ENCODE results near the gene NXNL1. TPM values are rescaled to one million over a fixed set of nuclear protein-coding genes. Genes with fewer than 3 reads are reported as not detected.

Gene NXNL1
- total and polyA plus RNA-seq, 2 of the 8 experiments (the other 6 are each of a cell fraction or from before 2014, with no cell fraction given): not detected

DNA sequence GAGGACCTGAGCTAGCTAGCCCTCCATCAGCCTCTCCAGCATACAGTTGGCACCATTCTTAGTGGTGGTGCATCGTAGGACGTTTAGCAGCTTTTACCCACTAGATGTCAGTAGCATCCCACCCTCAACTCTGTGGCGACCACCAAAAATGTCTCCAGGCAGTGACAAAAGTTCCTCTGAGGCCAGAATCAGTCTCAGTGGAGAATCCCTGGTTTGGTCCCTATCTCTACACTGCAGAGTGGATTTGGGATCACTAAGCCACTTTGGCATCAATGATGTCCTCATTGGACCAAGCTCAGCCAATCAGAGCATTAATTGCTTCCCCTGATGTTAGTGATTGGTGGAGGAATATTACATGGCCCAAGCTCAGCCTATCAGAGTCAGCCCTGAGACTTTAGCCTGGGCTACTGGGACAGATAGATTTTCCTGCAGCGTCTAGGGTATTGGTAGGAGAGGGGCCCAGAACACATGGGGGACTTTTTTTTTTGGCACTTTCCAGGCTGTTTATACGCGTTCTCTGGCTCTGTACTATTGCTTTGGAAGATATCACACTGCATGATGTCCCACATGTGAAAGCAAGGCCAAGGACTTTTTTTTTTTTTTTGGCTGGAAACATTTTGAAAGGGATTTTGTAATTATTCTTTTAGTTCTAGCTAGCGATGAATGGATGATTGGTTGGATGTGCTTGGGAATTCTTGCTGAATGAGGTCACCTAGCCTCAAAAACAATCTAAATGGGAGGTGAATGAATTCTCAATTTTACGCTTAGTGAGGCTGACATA, 19.3 kb downstream of the NXNL1 start:
- peaks cover 11% of the 10 kb centered on the region; the same call in 1 of the 2 replicates for H3K23me2 ChIP-seq (ENCODE audit: low read depth, low read length)
- no peak overlapping the region for H3K9ac ChIP-seq (replicated peaks in 1 of 4; ENCODE audit: extremely low read depth in 1 of 4, low read depth in 3 of 4, low read length in 3 of 4)
- H4K8ac ChIP-seq (ENCODE audit: extremely low read depth, insufficient read depth, low read length): no peak overlapping the region
- H3K9me3 ChIP-seq (ENCODE audit: insufficient read depth in 2 of 2, low read depth in 1 of 2, low read length in 1 of 2): peaks cover 0 to 4% of the 10 kb centered on the region in 2 experiments; a peak in 2 of 4 replicates
- H2BK120ac ChIP-seq (replicated peaks; ENCODE audit: low read depth, low read length): no peak overlapping the region
- ChIA-PET CTCF (ENCODE audit: partially characterized antibody) (interaction anchor here (0.7 to 5.3 kb wide), 21 partner anchors 8 to 263 kb away, joined by 3 to 40 read pairs (median 7); partner anchors contain the start of genes CCDC194 and TMEM221), POLR2A (ENCODE audit: partially characterized antibody) (interaction anchor here (0.6 to 0.9 kb wide), 2 partner anchors 31 to 47 kb away, joined by 3 to 6 read pairs; partner anchors contain the start of gene CCDC194)
- no peak overlapping the region for H3K56ac ChIP-seq (replicated peaks; ENCODE audit: insufficient read length, low read depth, low read length)
- H2BK5ac ChIP-seq (ENCODE audit: low read depth, low read length): no peak overlapping the region
- no peaks in the 10 kb centered on the region for H3K79me1 ChIP-seq (ENCODE audit: low read depth, low read length)
- no peak overlapping the region for H3K4me3 ChIP-seq (ENCODE audit: extremely low read depth in 1 of 4, insufficient read depth in 2 of 4, low read depth in 3 of 4, low read length in 4 of 4)
- no peak overlapping the region for H3K4ac ChIP-seq (replicated peaks; ENCODE audit: insufficient read length, low read depth, low read length)
- peak; percentile 45 for FAIRE-seq
- no peak overlapping the region for H3K23ac ChIP-seq (ENCODE audit: insufficient read length)
- no peak overlapping the region for H2AK5ac ChIP-seq (ENCODE audit: low read depth, low read length)
- H2BK15ac ChIP-seq (ENCODE audit: low read length): no peak overlapping the region
- WGBS, 2 experiments (ENCODE audit: extremely low coverage in 1 of 2, insufficient coverage in 1 of 2, insufficient read length in 1 of 2, insufficient replicate concordance in 2 of 2, low coverage in 1 of 2, low lambda C conversion rate in 2 of 2, missing lambda C conversion rate in 1 of 2): 68% methylated on average over 8 of the region's 8 CpGs; no CpG with 5 or more reads in 1 of the 2 experiments
- no peak overlapping the region for H3K27ac ChIP-seq (ENCODE audit: low read depth, low read length)
- no peak overlapping the region for H4K5ac ChIP-seq (ENCODE audit: insufficient read length, low read depth, low read length)
- no peak overlapping the region for H2AFZ ChIP-seq (ENCODE audit: low read length)
- no peak overlapping the region for H2BK12ac ChIP-seq (ENCODE audit: low read depth, low read length)
- no peaks in the 10 kb centered on the region for H3K4me1 ChIP-seq (replicated peaks in 1 of 4; ENCODE audit: control insufficient read depth in 3 of 4, insufficient read depth in 4 of 4, low read length in 3 of 4)
- no peak overlapping the region for H2BK20ac ChIP-seq (ENCODE audit: low read length)
- no peak overlapping the region for H3K18ac ChIP-seq (ENCODE audit: extremely low read depth, low read length)
- no peak overlapping the region for H3K4me2 ChIP-seq (ENCODE audit: insufficient read depth in 1 of 2, low read depth in 2 of 2, low read length in 2 of 2)
- peaks cover 0 to 5% of the 10 kb centered on the region in 2 experiments for H4K20me1 ChIP-seq (replicated peaks in 1 of 2; ENCODE audit: control insufficient read depth in 1 of 2, insufficient read depth in 2 of 2, low read length in 2 of 2)
- no peaks in the 10 kb centered on the region for H3K79me2 ChIP-seq (ENCODE audit: control insufficient read depth in 1 of 2, insufficient read depth in 2 of 2, low read length in 2 of 2)
- DNase-seq (ENCODE audit: low read depth in 1 of 2, low spot score in 2 of 2): peak in 1 of 2 experiments; percentile 59
- no peaks in the 10 kb centered on the region; a peak in 1 of 7 replicates for H3K27me3 ChIP-seq (replicated peaks in 1 of 4; ENCODE audit: control insufficient read depth in 3 of 4, extremely low read depth in 1 of 4, insufficient read depth in 3 of 4, low read length in 3 of 4)
- H4K91ac ChIP-seq (replicated peaks; ENCODE audit: insufficient read length, low read length): no peak overlapping the region
- no peaks in the 10 kb centered on the region for H3K36me3 ChIP-seq (ENCODE audit: control insufficient read depth in 2 of 4, insufficient read depth in 4 of 4, low read length in 3 of 4)
- H3K14ac ChIP-seq (ENCODE audit: insufficient read length): no peak overlapping the region
- TF ChIP-seq EZH2 (IDR thresholded peaks at IDR 0.05; ENCODE audit: low read depth, low read length, severe bottlenecking): no peak
- no peak for TF ChIP-seq ASH2L (IDR thresholded peaks at IDR 0.05; ENCODE audit: low read length)
- peak; percentile 84 for TF ChIP-seq RAD21 (IDR thresholded peaks at IDR 0.05 in 1 of 2, conservative IDR thresholded peaks at IDR 0.05 in 1 of 2; ENCODE audit: low read depth in 2 of 2, low read length in 2 of 2)
- no peak for TF ChIP-seq RFX5 (IDR thresholded peaks at IDR 0.05; ENCODE audit: borderline replicate concordance, low read depth, low read length)
- TF ChIP-seq GABPA (IDR thresholded peaks at IDR 0.05; ENCODE audit: borderline replicate concordance, insufficient read depth, low read length): no peak
- TF ChIP-seq TAF7 (optimal IDR thresholded peaks at IDR 0.05; ENCODE audit: borderline replicate concordance, low read depth, low read length): no peak
- TF ChIP-seq BCL11A (IDR thresholded peaks at IDR 0.05; ENCODE audit: low read depth in 2 of 2, low read length in 2 of 2): no peak
- TF ChIP-seq TCF12 (IDR thresholded peaks at IDR 0.05; ENCODE audit: low read depth, low read length): no peak

Data from H1 (cell line).